HUES48 (cell line): ENCODE results near the gene AGTRAP.
A peak's percentile ranks its signal among the peaks of the same experiment; 100 is the strongest.

Experiments used
- H3K27ac ChIP-seq: one replicate; pipeline ENCODE4 v1.7.0; 2013; ENCODE audit warnings: low read depth, low read length, inconsistent platforms
- H3K27me3 ChIP-seq: 2 replicates; pipeline ENCODE4 v1.6.1; 2013; ENCODE audit warnings: mild to moderate bottlenecking, low read length; ENCODE audit not compliant: control insufficient read depth, insufficient read depth
- H3K36me3 ChIP-seq: 2 replicates; pipeline ENCODE4 v1.6.1; 2013; ENCODE audit warnings: low read length; ENCODE audit not compliant: control insufficient read depth, insufficient read depth
- H3K4me1 ChIP-seq: 2 replicates; pipeline ENCODE4 v1.6.1; 2013; ENCODE audit warnings: mild to moderate bottlenecking, low read length; ENCODE audit not compliant: control insufficient read depth, insufficient read depth
- H3K4me3 ChIP-seq: 2 replicates; pipeline ENCODE4 v1.5.1; 2013; ENCODE audit warnings: mild to moderate bottlenecking, low read depth, low read length
- H3K9ac ChIP-seq: 2 replicates; pipeline ENCODE4 v1.6.1; 2013; ENCODE audit warnings: mild to moderate bottlenecking, low read depth, low read length, moderate library complexity
- H3K9me3 ChIP-seq: 2 replicates; pipeline ENCODE4 v1.6.1; 2013; ENCODE audit warnings: low read length; ENCODE audit not compliant: control insufficient read depth, insufficient read depth

AGTRAP gene, protein sequence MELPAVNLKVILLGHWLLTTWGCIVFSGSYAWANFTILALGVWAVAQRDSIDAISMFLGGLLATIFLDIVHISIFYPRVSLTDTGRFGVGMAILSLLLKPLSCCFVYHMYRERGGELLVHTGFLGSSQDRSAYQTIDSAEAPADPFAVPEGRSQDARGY

DNA sequence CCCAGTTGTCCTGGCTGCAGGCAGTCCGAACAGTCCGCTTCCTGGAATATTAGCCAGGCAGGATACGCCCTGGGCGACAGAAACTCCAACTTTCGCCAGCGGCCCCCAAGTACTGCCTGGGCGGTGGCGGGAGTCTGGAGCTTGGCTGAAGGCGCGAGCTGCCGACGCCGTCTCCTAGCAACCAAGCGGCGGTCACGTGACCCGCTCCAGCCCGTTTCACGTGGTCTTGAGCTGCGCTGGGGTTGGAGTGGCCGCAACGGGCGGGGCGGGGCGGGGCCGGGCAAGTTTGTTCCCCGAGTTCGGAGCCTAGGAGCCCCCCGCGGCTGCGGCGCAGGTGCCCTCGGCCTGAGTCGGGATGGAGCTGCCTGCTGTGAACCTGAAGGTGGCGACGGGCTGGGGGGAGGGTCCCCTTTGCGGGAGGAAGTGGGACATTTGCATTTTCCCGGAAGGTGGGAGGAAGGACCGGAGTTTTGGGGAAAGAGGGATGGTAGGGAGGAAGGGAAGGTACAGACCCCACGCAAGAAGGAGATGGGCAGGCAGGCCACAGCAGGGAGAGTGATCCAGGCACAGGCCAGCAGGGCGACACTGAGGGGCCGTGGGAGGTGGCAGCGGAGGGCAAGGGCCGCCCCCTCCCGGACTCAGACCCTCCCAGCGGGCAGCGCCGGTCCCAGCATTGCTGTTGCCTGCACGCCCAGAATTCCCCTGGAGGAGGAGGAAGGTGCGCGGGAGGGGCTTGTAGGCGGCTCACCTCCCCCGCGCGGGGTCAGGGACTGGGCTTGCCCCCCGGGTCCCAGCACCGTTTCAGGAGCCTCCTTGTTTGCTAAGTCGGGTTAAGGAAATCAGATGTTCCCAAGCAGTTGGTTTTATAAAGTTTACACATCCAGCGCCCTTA lies at the start of gene AGTRAP:
AGTRAP (plus strand) TSS at position 283 of the 892 bp plus-strand sequence; CDS start at position 356, 73 bp downstream.
- peak within 1 kb of the TSS; percentile 97 for H3K27ac ChIP-seq
- no peaks in the 10 kb centered on the region for H3K27me3 ChIP-seq
- 0 out of 2 replicates have a peak, but pooled peaks cover 9% of the 10 kb centered on the region for H3K36me3 ChIP-seq
- peak within 1 kb of the TSS; percentile 79 for H3K9ac ChIP-seq
- H3K4me1 ChIP-seq = peaks cover 31% of the 10 kb centered on the region
- peak within 1 kb of the TSS; percentile 93 for H3K4me3 ChIP-seq
- no peaks in the 10 kb centered on the region for H3K9me3 ChIP-seq

DNA sequence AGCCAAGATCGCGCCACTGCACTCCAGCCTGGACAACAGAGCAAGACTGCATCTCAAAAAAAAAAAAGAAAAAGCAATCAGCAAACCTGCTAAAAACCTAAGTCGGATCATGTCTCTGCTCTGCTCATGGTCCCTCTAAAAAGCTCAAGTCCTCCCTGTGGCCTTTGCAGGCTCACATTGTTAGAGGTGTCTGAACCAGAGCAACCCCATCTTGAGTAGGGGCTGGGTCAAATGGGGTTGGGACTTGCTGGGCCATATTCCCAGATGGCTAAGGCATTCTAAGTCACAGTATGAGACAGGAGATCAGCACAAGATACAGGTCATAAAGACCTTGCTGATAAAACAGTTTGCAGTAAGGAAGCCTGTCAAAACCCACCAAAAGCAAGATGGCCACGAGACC lies 47.4 kb upstream of the AGTRAP start:
- H3K9me3 ChIP-seq = no peaks in the 10 kb centered on the region
- no peak overlapping the region for H3K27ac ChIP-seq
- no peak overlapping the region for H3K9ac ChIP-seq
- peaks cover 4% of the 10 kb centered on the region for H3K36me3 ChIP-seq
- peaks cover 37% of the 10 kb centered on the region for H3K4me1 ChIP-seq
- 0 out of 2 replicates have a peak overlapping the region, but pooled peaks have one; percentile 68 for H3K4me3 ChIP-seq
- no peaks in the 10 kb centered on the region for H3K27me3 ChIP-seq

DNA sequence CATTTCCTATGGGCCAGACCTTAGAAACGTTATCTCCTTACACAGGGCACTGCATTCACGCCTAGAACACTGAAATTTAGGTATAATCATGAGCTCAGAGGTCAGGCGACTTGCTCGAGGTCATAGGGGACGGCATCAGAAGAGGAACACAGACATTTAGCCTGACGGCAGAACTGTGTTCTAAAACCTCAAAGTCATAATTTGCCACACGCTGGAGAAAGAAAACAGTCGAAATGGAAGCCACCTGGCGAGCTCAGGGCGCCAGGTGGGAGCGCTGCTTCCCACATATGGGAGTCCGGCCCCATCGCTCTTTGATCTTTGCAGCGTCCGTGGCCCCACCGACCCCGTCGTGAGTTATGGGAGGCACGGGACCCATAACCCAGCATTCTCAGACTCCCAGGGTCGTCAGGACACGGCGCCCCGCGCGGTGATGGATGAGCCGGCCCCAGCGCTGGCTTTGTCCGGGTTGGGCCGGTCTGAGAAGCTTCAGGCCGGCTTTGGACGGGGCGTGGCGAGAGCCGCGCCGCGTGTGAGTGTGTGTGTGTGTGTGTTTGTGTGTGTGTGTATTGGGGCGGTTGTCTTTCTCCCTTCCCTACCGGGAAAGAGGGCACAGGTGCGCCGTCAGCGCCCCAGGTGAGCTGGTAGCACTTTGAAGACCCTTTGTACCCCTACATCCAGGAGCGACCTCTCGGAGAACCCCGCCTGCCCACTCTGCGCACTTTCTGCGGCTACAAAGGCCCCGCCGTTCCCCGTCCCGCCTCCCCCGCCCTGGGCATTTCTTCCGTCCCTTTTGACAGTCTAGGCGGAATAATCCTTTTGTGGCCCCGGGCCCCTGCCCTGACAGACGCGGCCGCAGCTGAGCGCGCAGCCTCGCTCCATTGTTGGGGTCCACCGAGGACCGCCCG lies 45.3 kb upstream of the AGTRAP start:
- peak overlapping the region; percentile 96 for H3K27ac ChIP-seq
- H3K27me3 ChIP-seq = no peaks in the 10 kb centered on the region
- H3K4me1 ChIP-seq = peaks cover 28% of the 10 kb centered on the region; the same call in 1 of the 2 replicates
- peak overlapping the region; percentile 93 for H3K9ac ChIP-seq
- H3K4me3 ChIP-seq = peak overlapping the region; percentile 68
- no peaks in the 10 kb centered on the region; the same call in 1 of the 2 replicates for H3K36me3 ChIP-seq
- H3K9me3 ChIP-seq = no peaks in the 10 kb centered on the region

DNA sequence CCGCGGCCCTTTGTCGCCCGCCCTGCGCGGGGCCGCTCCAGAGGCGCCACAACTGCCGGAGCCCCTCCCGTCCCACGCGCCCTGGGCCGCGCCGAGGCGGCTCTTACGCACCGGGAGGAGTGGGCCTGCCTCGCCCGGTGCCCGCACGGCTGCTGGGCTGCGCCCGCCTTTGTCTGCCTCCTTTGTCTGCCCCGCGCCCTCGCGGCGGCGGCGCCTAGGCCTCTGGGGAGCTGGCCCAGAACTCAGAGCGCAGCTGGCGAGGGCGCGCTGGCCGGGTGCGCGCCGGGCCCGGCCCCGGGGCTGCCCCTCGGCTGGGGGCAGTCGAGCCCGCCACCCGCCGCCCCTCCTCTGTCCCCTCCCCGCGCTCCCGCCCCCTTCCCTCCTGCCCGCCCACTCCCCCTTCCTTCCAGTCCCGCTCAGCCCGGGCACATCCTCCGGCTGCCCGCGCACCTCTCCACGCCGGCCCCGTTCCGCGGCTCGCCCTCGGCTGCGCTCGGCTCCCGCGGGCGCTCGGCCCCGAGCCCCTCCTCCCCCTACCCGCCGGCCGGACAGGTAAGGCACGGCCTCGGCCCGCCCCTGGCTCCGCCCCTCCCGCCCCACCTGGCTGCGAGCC lies 44.5 kb upstream of the AGTRAP start, which contains the start of gene DRAXIN:
DRAXIN (plus strand) TSS at position 409 of the 613 bp plus-strand sequence. CDS start 14,549 bp downstream, outside the sequence.
- Histone ChIP-seq H3K9me3 (no peaks in the 10 kb centered on the region), H3K36me3 (no peaks in the 10 kb centered on the region; the same call in 1 of the 2 replicates), H3K9ac (peak within 1 kb of the TSS; percentile 93), H3K4me1 (peaks cover 28% of the 10 kb centered on the region; the same call in 1 of the 2 replicates), H3K27me3 (no peaks in the 10 kb centered on the region), H3K27ac (peak within 1 kb of the TSS; percentile 96), H3K4me3 (peak within 1 kb of the TSS; percentile 68)

DNA sequence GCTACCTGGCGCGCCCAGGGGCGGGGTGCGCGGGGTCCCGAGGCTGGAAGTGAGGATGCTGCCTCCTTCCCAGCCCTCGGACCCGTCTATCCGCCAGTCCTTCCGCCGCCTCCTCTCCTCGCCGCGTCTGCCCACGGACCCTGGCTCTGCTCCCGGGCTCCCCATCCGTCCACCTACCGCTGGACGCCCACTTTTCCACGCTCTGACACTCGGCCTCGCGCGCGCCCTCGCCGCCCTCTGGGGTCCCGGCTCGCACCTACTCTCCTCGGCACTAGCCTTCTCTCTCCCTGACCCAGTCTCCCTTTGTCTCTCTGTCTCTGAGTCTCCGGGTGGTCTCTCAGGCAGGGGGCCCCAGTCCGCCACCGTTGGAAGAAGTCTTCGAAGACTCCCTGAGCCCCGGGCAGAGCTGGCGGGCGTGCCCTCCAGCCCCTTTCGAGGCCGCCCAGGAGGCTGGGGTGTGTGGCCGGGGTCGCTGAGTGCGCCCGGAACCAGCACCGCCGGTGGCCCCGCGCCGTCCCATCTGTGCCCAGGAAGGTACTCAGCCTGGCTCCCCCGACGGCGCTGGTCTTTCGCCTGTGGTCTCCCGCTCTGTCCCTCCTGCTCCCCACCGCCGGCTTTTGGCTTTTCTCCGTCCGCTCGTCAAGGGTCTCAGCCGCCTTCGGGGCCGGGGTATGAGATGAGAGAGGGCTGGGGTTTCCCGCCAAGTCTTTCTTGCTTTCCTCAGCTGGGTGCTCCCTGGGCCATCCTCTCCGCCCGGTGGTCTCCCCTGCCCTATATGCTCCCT lies 43.8 kb upstream of the AGTRAP start:
- Histone ChIP-seq H3K4me1 (peaks cover 28% of the 10 kb centered on the region; the same call in 1 of the 2 replicates), H3K36me3 (no peaks in the 10 kb centered on the region; the same call in 1 of the 2 replicates), H3K27me3 (no peaks in the 10 kb centered on the region), H3K9me3 (no peaks in the 10 kb centered on the region), H3K9ac (peak overlapping the region; percentile 64), H3K27ac (peak overlapping the region; percentile 96), H3K4me3 (peak overlapping the region; percentile 68)

DNA sequence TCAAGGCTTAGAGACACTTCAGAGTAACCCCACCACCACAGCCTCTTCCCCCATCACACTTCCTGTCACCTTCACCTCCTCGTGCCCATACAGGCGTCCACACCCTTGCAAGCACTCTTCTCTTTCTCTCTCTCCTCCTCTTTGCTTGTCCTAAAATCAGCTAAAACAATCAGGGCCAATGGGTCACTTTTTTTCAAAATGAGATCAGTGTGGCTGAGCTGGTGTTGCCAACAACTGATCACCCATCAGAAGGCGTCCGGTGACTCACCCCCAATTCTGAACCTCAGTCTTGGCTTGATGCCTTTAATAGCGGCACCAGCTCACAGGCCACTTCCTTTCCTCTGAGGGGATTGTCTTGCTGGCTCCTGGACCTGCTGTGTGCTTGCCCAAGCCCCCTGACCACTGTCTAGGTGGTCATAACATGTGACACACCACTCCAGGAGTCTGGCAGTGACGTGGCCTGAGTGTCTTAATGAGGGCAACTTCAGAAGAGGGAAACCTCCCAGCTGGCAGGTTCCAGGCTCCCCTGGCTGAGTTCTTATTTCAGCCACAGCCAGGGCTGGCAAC lies 42.8 kb upstream of the AGTRAP start:
- Histone ChIP-seq H3K9ac (no peak overlapping the region), H3K4me1 (peaks cover 28% of the 10 kb centered on the region; the same call in 1 of the 2 replicates), H3K27me3 (no peaks in the 10 kb centered on the region), H3K4me3 (peak overlapping the region; percentile 68), H3K27ac (peak overlapping the region; percentile 2), H3K36me3 (no peaks in the 10 kb centered on the region; the same call in 1 of the 2 replicates), H3K9me3 (no peaks in the 10 kb centered on the region)

DNA sequence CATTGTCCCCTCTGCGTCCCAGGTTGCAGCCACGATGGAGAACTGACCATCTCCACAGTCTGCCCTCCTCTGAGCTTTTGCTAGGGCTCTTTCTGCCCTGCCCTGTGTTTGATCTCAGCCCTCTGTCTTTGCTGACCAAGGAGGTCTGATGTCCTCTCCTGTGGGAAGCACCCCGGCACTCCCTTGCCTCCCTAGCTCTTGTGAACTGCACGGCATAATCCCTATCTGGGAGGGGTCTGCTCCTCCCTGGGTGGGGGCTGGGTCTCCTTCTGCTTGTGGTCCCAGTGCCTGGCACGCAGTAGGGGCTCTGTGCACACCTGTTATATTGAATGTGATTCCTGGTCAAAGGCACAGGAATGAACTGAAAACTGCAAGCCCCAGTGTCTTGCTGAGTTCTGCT lies 42.0 kb upstream of the AGTRAP start:
- H3K9ac ChIP-seq = no peak overlapping the region

DNA sequence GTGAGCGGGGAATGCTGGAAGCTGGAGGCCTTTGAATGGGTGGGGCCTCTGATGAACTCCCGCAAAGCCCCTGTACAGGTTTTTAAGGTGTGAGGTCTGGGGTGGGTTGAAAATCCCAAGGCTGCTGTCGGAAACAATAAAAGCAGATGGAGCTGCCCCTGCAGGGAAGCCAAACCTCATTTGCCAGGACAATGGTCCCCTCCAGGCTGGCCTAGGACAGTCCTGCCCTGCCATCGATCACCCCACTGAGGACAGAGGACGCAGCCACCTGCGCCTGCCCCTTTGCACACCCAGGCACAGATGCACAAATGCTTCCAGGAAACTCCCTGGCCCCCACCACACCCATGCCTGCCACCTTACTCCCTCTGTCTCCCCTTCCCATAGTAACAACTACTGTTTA lies 40.1 kb upstream of the AGTRAP start:
- Histone ChIP-seq H3K4me3 (no peak overlapping the region), H3K9me3 (no peaks in the 10 kb centered on the region), H3K27me3 (no peaks in the 10 kb centered on the region), H3K9ac (no peak overlapping the region), H3K36me3 (no peaks in the 10 kb centered on the region), H3K27ac (no peak overlapping the region), H3K4me1 (peaks cover 20% of the 10 kb centered on the region)

More for the DNA sequence above, 42.0 kb upstream of the AGTRAP start:
- Histone ChIP-seq H3K27me3 (no peaks in the 10 kb centered on the region), H3K27ac (no peak overlapping the region), H3K4me3 (0 out of 2 replicates have a peak overlapping the region, but pooled peaks have one; percentile 7), H3K4me1 (peaks cover 23% of the 10 kb centered on the region; the same call in 1 of the 2 replicates), H3K9me3 (no peaks in the 10 kb centered on the region), H3K36me3 (no peaks in the 10 kb centered on the region)

DNA sequence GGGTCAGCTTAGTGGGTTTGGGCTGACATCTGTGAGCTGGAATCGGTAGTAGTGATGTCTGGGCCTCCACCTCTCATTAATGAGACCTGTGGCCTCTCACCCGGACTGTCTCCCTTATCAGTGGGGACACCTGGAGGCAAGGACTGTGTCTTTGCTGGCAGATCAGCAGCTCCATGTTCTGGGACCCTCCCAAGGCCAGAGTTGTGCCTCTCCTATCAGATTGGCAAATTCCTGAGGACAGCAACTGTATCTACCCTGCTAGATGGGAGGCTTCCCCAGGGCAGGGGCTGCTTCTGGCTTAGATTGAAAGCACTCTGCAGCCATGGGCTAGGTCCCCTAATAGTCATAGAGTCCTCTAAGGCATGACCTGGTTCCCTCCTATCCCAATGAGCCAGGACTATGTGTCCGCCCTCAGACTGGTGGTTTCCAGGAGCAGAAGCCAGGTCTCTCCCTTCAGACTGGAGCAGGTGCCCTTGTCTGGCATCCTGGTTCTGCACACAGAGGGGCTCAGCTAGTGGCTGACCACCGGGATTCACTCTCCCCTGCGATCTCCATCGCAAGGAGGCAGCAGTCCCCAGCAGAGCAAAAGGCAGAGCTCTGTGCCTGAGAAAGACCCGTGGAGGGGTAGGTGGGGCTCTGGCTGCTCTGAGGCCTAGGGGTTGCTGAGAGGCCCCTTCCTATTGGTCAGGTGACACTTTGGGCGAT lies 38.6 kb upstream of the AGTRAP start:
- no peaks in the 10 kb centered on the region for H3K27me3 ChIP-seq
- peaks cover 27% of the 10 kb centered on the region for H3K4me1 ChIP-seq
- H3K9ac ChIP-seq = no peak overlapping the region
- no peak overlapping the region for H3K27ac ChIP-seq
- no peak overlapping the region for H3K4me3 ChIP-seq
- 0 out of 2 replicates have a peak, but pooled peaks cover 4% of the 10 kb centered on the region for H3K36me3 ChIP-seq
- H3K9me3 ChIP-seq = no peaks in the 10 kb centered on the region
